ENCODE results near the gene PIGM. TPM values are rescaled to one million over a fixed set of nuclear protein-coding genes. Genes with fewer than 3 reads are reported as not detected.
A peak's percentile ranks its signal among the peaks of the same experiment; 100 is the strongest.

Gene PIGM
- total and polyA plus RNA-seq, 8 donors: 7.0 to 13.2 (median 12.0) TPM

DNA sequence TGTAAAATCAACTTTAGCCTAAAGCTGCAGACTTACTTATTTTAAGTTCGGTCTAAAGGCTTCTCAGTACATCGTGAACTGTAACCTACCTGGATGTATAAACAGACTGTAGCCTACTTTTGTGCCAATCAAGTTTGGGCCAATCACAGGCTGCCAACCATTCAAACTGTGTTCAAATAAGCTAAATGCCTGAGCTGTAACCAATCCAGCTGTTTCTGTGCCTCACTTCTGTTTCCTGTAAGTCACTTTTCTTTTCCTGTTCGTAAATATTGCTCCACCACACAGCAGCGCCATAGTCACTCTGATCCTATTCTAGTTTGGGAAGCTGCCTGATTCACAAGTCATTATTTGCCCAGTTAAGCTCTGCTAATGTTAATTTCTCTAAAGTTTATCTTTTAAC, 40.3 kb downstream of the PIGM start:
- intact Hi-C loops (cut with DNase I): no loop called here
- no peaks in the 10 kb centered on the region for H3K4me1 ChIP-seq
- DNase-seq (no peak), ATAC-seq (peak; percentile 87)
- peaks cover 0 to 6% of the 10 kb centered on the region in 2 donors for H3K27me3 ChIP-seq
- TF ChIP-seq, protein P1, sequence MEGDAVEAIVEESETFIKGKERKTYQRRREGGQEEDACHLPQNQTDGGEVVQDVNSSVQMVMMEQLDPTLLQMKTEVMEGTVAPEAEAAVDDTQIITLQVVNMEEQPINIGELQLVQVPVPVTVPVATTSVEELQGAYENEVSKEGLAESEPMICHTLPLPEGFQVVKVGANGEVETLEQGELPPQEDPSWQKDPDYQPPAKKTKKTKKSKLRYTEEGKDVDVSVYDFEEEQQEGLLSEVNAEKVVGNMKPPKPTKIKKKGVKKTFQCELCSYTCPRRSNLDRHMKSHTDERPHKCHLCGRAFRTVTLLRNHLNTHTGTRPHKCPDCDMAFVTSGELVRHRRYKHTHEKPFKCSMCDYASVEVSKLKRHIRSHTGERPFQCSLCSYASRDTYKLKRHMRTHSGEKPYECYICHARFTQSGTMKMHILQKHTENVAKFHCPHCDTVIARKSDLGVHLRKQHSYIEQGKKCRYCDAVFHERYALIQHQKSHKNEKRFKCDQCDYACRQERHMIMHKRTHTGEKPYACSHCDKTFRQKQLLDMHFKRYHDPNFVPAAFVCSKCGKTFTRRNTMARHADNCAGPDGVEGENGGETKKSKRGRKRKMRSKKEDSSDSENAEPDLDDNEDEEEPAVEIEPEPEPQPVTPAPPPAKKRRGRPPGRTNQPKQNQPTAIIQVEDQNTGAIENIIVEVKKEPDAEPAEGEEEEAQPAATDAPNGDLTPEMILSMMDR (IDR thresholded peaks at IDR 0.05): no peak
- no peaks in the 10 kb centered on the region for H3K36me3 ChIP-seq
- peak overlapping the region in 1 of 2 donors; percentile 31 for H3K27ac ChIP-seq
- no peaks in the 10 kb centered on the region for H3K9me3 ChIP-seq
- no peak overlapping the region for H3K4me3 ChIP-seq

DNA sequence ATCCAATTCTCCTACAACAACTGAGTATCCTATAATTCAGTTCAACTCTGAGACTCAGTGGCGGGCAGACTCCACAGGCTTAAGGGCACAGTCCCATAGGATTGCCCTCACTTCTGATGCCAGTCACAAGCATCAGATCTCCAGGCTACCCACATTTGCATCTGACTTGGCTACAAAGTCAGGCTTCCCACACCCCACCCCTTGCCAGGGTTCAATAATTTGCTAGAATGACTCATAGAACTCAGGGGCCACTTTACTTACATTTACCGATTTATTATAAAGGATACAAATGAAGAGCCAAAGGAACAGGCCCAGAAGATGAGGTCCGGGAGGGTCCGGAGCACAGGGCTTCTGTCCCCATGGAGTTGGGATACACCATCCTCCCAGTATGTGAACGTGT, 41.8 kb downstream of the PIGM start:
- H3K27me3 ChIP-seq: peaks cover 0 to 6% of the 10 kb centered on the region in 2 donors
- no peaks in the 10 kb centered on the region for H3K36me3 ChIP-seq
- H3K4me3 ChIP-seq: no peak overlapping the region
- H3K27ac ChIP-seq: no peak overlapping the region
- DNase-seq (no peak), ATAC-seq (no peak)
- intact Hi-C loops (cut with DNase I): no loop called here
- H3K9me3 ChIP-seq: no peaks in the 10 kb centered on the region
- H3K4me1 ChIP-seq: no peaks in the 10 kb centered on the region
- TF ChIP-seq, protein P1 (IDR thresholded peaks at IDR 0.05): no peak

DNA sequence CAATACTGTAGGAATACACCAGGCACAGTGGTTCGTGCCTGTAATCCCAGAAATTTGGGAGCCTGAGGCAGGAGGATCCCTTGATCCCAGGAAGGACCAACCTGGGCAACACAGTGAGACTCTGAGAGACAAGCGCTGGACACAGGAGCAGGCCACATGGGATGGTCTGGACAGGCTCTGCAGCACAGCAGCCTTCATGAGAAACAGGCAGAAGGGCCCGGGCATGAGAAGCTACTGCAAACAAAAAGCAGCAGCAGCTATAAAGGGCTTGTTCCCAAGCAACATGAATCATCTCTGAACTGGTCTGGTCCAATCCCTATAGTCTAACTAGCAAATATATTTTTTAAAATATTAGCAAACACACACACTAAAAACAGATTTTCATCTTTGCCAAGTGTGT, 42.2 kb downstream of the PIGM start:
- H3K4me3 ChIP-seq: no peak overlapping the region
- ATAC-seq: no peak
- no peaks in the 10 kb centered on the region for H3K4me1 ChIP-seq
- no peaks in the 10 kb centered on the region for H3K9me3 ChIP-seq
- TF ChIP-seq, protein P1 (IDR thresholded peaks at IDR 0.05): no peak
- peaks cover 0 to 6% of the 10 kb centered on the region in 2 donors for H3K27me3 ChIP-seq
- H3K27ac ChIP-seq: no peak overlapping the region
- no peaks in the 10 kb centered on the region for H3K36me3 ChIP-seq
- DNase-seq: no peak
- intact Hi-C loops (cut with DNase I): no loop called here

DNA sequence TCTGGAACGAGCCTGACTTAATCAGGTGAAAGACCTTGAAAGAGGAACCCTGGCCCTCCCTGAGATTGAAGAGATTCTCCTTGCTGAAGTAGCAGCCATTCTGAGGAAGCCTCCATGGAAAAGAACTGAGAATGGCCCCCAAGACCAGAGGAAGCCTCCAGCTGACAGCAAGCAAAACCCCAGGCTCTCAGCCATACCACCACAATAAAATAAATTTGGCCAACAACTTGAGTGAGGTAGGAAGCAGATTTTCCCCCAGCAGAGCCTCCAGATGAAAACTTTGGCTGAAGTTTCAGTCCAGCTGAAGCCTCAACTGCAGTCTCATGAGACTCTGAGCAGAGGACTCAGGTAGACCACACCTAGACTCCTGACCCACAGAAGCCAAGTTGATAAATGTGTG, 43.8 kb downstream of the PIGM start:
- Histone ChIP-seq H3K4me1 (no peaks in the 10 kb centered on the region), H3K27ac (no peak overlapping the region), H3K9me3 (no peaks in the 10 kb centered on the region), H3K27me3 (peaks cover 0 to 14% of the 10 kb centered on the region in 2 donors), H3K36me3 (no peaks in the 10 kb centered on the region), H3K4me3 (no peak overlapping the region)
- DNase-seq (no peak), ATAC-seq (no peak)
- TF ChIP-seq, protein P1 (IDR thresholded peaks at IDR 0.05): no peak
- intact Hi-C loops (cut with DNase I): no loop called here

DNA sequence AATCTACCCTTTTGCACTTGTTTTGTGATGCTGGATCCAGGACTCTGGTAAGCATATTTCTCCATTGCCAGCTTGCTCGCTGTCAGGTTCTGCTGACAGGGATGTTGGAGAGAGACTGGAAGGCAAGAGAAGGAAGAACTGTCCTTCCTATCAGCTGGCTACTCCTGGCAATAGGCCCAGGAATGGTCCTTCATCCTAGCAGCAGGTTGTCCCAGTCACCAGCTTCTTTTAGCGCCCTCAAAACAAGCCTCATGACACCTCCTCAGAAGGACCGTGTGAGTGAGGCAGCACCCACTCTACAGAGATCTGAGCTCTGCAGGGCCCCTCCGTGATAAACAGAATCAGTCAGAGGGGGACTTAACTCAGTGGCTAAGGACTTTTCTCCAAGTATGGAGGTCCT, 44.6 kb downstream of the PIGM start:
- Histone ChIP-seq H3K9me3 (no peaks in the 10 kb centered on the region), H3K36me3 (no peaks in the 10 kb centered on the region), H3K4me1 (no peaks in the 10 kb centered on the region), H3K4me3 (no peak overlapping the region), H3K27me3 (peaks cover 0 to 14% of the 10 kb centered on the region in 2 donors), H3K27ac (no peak overlapping the region)
- ATAC-seq (no peak), DNase-seq (no peak)
- intact Hi-C loops (cut with DNase I): no loop called here
- TF ChIP-seq, protein P1 (IDR thresholded peaks at IDR 0.05): no peak

All from left lung (tissue), 10 donors.